Pancreas (tissue), 10 donors: Measurements from ENCODE around the gene EIF4G3. TPM values are rescaled to one million over a fixed set of nuclear protein-coding genes. Genes with fewer than 3 reads are reported as not detected.
"Not testable (repeated sequence)": the region's sequence is repeated elsewhere in the genome, so short reads cannot be mapped to it uniquely, and the experiment has no call there.

Source experiments
- ATAC-seq, 4 donors: fragments of 200-7000 bp; cut with Tn5 transposase; one replicate each; pipeline versions ENCODE4 v1.8.0 to v1.9.1; 2020; ENCODE audit warnings: mild to moderate bottlenecking in 4 of 4, moderate library complexity in 4 of 4
- DNase-seq, 6 donors: peaks; one replicate each; pipeline ENCODE4 v3.0.0-alpha.2; 2020
- FAIRE-seq: peaks from 2 replicates; lab custom pipeline; 2012; peaks lifted over from hg19 to GRCh38; lab: Jason Lieb, UNC
- H3K27ac ChIP-seq, 4 donors: fragments of 200-600 bp; sonication (generic); 1 replicate in 3 of 4; 2 replicates in 1 of 4; pipeline versions ENCODE4 v1.5.0 to v1.8.0; 2020
- H3K27me3 ChIP-seq, 4 donors: fragments of 200-600 bp; one replicate each; pipeline ENCODE4 v1.8.0; 2021
- H3K36me3 ChIP-seq, 3 donors: fragments of 200-600 bp; sonication (generic) in 1 of 3; one replicate each; pipeline versions ENCODE4 v1.5.0 to v1.8.0; 2020 to 2021
- H3K4me1 ChIP-seq, 3 donors: fragments of 200-600 bp; one replicate each; pipeline ENCODE4 v1.8.0; 2021
- H3K4me3 ChIP-seq, 4 donors: fragments of 200-600 bp; sonication (generic) in 2 of 4; one replicate each; pipeline versions ENCODE4 v1.5.0 to v1.8.0; 2020 to 2021
- H3K9me3 ChIP-seq, 4 donors: fragments of 200-600 bp; one replicate each; pipeline ENCODE4 v1.8.0; 2021
- CTCF ChIP-seq, 4 donors: fragments of 200-600 bp; sonication (generic) in 3 of 4; IDR thresholded peaks; one replicate each; pipeline versions ENCODE4 v1.5.0 to v1.8.0; 2021; ENCODE audit warnings: antibody characterized with exemption in 4 of 4
- WGBS, 2 donors: extraction: QIAGEN DNeasy Blood & Tissue Kit; methylation state at CpG; one replicate each; pipeline ENCODE4 v1.1.7; 2013; 5-methylcytosine and 5-hydroxymethylcytosine counted together
- intact Hi-C, 3 donors: fragments of 100-400 bp; cut with DNase I; formaldehyde crosslinking; loops; one replicate each; pipeline versions ENCODE4 v1.11.1 to v1.14.2; 2022
- polyA plus RNA-seq, 2 donors: library from polyadenylated mRNA; stranded (reverse); fragments of 200-250 nt; gene quantifications; one replicate each; pipeline ENCODE4 v1.2.3, GENCODE V29; 2013
- total RNA-seq, 6 donors: library from RNA; stranded (reverse); fragmentation: NEBNext Ultra II Directional in 4 of 6; extraction: Animal tissue kit (Norgen Biotek cat#: 25700) in 4 of 6; gene quantifications; one replicate each; pipeline versions ENCODE4 v1.2.1 to v1.2.4, GENCODE V29; 2021 to 2023
- donor health status: healthy with polysubstance abuse.
- donor health status: DM: no; HTN: no; CAD: no; lungs with moderate emphysema.
- donor health status: DM: no; HTN: no; CAD: no.
- donor health status: control.
- donor health status: control.
- donor health status: Bipolar disorder and iron deficiency.
- donor health status: DM: yes; HTN: yes; CAD: no.
- donor health status: DM: no; HTN: no; CAD: no.
- donor health status: DM: no; HTN: no; CAD: no.
- donor health status: DM: yes; HTN: yes; CAD: no.

EIF4G3 gene
- total and polyA plus RNA-seq, 8 donors: 9.6 to 22.7 (median 13.8) TPM

- intact Hi-C loops: no loop called here
- FAIRE-seq: no peak
- Histone ChIP-seq H3K9me3 (no peaks in the 10 kb centered on the region), H3K27me3 (no peaks in the 10 kb centered on the region), H3K4me1 (no peaks in the 10 kb centered on the region), H3K4me3 (no peak overlapping the region), H3K27ac (no peak overlapping the region), H3K36me3 (no peaks in the 10 kb centered on the region)
- 86 to 91% methylated on average over 2 of the region's 2 CpGs for WGBS, 2 donors
- no peak for TF ChIP-seq CTCF (IDR thresholded peaks at IDR 0.05)
- DNase-seq: no peak
- ATAC-seq: no peak
These were observed 384.5 kb downstream of the EIF4G3 start for GRCh38 chr1:20792196-20792595.

GRCh38 chr1:20790785-20791184 lies 385.9 kb downstream of the EIF4G3 start:
- DNase-seq: no peak
- no peak for ATAC-seq
- FAIRE-seq: no peak
- 70 to 77% methylated on average over 3 of the region's 3 CpGs for WGBS, 2 donors
- no peak overlapping the region for H3K4me3 ChIP-seq
- no peak for TF ChIP-seq CTCF (IDR thresholded peaks at IDR 0.05)
- H3K36me3 ChIP-seq: no peaks in the 10 kb centered on the region
- no peak overlapping the region for H3K27ac ChIP-seq
- intact Hi-C loops: no loop called here
- no peaks in the 10 kb centered on the region for H3K4me1 ChIP-seq
- H3K9me3 ChIP-seq: no peaks in the 10 kb centered on the region
- no peaks in the 10 kb centered on the region for H3K27me3 ChIP-seq

GRCh38 chr1:20789598-20789997 lies 387.1 kb downstream of the EIF4G3 start:
- FAIRE-seq, H3K4me1 ChIP-seq, H3K9me3 ChIP-seq, H3K27me3 ChIP-seq, DNase-seq, H3K36me3 ChIP-seq, H3K27ac ChIP-seq, ATAC-seq, intact Hi-C loops, H3K4me3 ChIP-seq: not testable (repeated sequence)
- WGBS, 2 donors: 86% methylated on average over 9 of the region's 9 CpGs

- no peak for FAIRE-seq
- Histone ChIP-seq H3K4me3 (peak overlapping the region; percentile 68 to 98 (median 86)), H3K4me1 (peaks cover 4 to 12% (median 8%) of the 10 kb centered on the region in 3 donors), H3K27ac (peak overlapping the region; percentile 89 to 99 (median 95)), H3K36me3 (no peaks in the 10 kb centered on the region), H3K27me3 (no peaks in the 10 kb centered on the region), H3K9me3 (no peaks in the 10 kb centered on the region)
- peak in 1 of 6 donors; percentile 19 for DNase-seq
- WGBS, 2 donors: 44 to 47% methylated on average over 22 of the region's 22 CpGs
- TF ChIP-seq CTCF (IDR thresholded peaks at IDR 0.05): no peak
- intact Hi-C loops: no loop called here
- no peak for ATAC-seq
These were observed 388.6 kb downstream of the EIF4G3 start for GRCh38 chr1:20787840-20788795.

GRCh38 chr1:20787029-20787839 lies 389.5 kb downstream of the EIF4G3 start, which contains the start of gene HP1BP3:
TSS of gene HP1BP3 (minus strand) at chr1:20787307. CDS start at chr1:20780440, 6,867 bp downstream.
- 0 to 1% methylated on average over 58 to 99 of the region's 99 CpGs for WGBS, 2 donors
- Histone ChIP-seq H3K9me3 (no peaks in the 10 kb centered on the region), H3K4me3 (peak within 1 kb of the TSS; percentile 68 to 98 (median 86)), H3K4me1 (peaks cover 4 to 12% (median 8%) of the 10 kb centered on the region in 3 donors), H3K27me3 (no peaks in the 10 kb centered on the region), H3K27ac (peak within 1 kb of the TSS; percentile 89 to 99 (median 95)), H3K36me3 (no peaks in the 10 kb centered on the region)
- ATAC-seq (peak; percentile 67 to 82 (median 72)), FAIRE-seq (no peak), DNase-seq (peak; percentile 76 to 90 (median 84))
- TF ChIP-seq CTCF (IDR thresholded peaks at IDR 0.05): no peak
- intact Hi-C loops: no loop called here
